RWPE2 (cell line): ENCODE results near the gene FBLN5.

Experiments
- ATAC-seq: fragments of 200-7000 bp; cut with Tn5 transposase; 3 replicates; pipeline ENCODE4 v1.9.1; 2021; ENCODE audit warnings: low read depth
- DNase-seq: peaks from one replicate; pipeline ENCODE4 v3.0.0-alpha.2; 2020; ENCODE audit warnings: low spot score
- H3K27ac ChIP-seq: fragments of 450-650 bp; 2 replicates; pipeline ENCODE4 v1.5.1; 2017; ENCODE audit warnings: mild to moderate bottlenecking; ENCODE audit not compliant: poor library complexity, severe bottlenecking
- H3K27me3 ChIP-seq: fragments of 250-450 bp; sonication (Bioruptor Pico); 2 replicates; pipeline ENCODE4 v1.5.1; 2021; ENCODE audit warnings: mild to moderate bottlenecking, moderate library complexity; ENCODE audit not compliant: insufficient read depth, poor library complexity, severe bottlenecking
- H3K36me3 ChIP-seq: fragments of 250-450 bp; sonication (Bioruptor Pico); 2 replicates; pipeline ENCODE4 v1.5.1; 2020; ENCODE audit warnings: low read depth, mild to moderate bottlenecking, moderate library complexity
- H3K4me1 ChIP-seq: fragments of 250-450 bp; sonication (Bioruptor Pico); 2 replicates; pipeline ENCODE4 v1.5.1; 2021; ENCODE audit warnings: mild to moderate bottlenecking, moderate library complexity; ENCODE audit not compliant: insufficient read depth, poor library complexity, severe bottlenecking
- H3K4me3 ChIP-seq: fragments of 250-450 bp; sonication (Bioruptor Pico); 2 replicates; pipeline ENCODE4 v1.5.1; 2021; ENCODE audit warnings: mild to moderate bottlenecking, moderate library complexity; ENCODE audit not compliant: severe bottlenecking
- H3K9me3 ChIP-seq: fragments of 250-450 bp; sonication (Bioruptor Pico); 2 replicates; pipeline ENCODE4 v1.5.1; 2021; ENCODE audit warnings: mild to moderate bottlenecking, moderate library complexity; ENCODE audit not compliant: severe bottlenecking
- CTCF ChIP-seq: fragments of 450-650 bp; IDR thresholded peaks from one replicate; pipeline ENCODE4 v1.5.1; 2017; ENCODE audit warnings: mild to moderate bottlenecking, moderate library complexity; ENCODE audit not compliant: poor library complexity, severe bottlenecking

Gene FBLN5

GRCh38 chr14:91942128-91942527, 5.4 kb downstream of the FBLN5 start:
- DNase-seq (no peak), ATAC-seq (no peak)
- Histone ChIP-seq H3K4me3 (no peak overlapping the region), H3K4me1 (no peaks in the 10 kb centered on the region), H3K36me3 (no peaks in the 10 kb centered on the region), H3K27ac (no peak overlapping the region), H3K27me3 (peaks cover 9% of the 10 kb centered on the region), H3K9me3 (no peaks in the 10 kb centered on the region)
- TF ChIP-seq CTCF, result no peak

GRCh38 chr14:91940209-91940608, 7.3 kb downstream of the FBLN5 start:
- Histone ChIP-seq H3K4me3 (no peak overlapping the region), H3K9me3 (no peaks in the 10 kb centered on the region), H3K27ac (no peak overlapping the region), H3K36me3 (no peaks in the 10 kb centered on the region), H3K27me3 (no peaks in the 10 kb centered on the region), H3K4me1 (no peaks in the 10 kb centered on the region)
- TF ChIP-seq CTCF, result no peak
- no peak for ATAC-seq
- no peak for DNase-seq

- Histone ChIP-seq H3K4me3 (no peak overlapping the region), H3K4me1 (no peaks in the 10 kb centered on the region), H3K36me3 (no peaks in the 10 kb centered on the region), H3K9me3 (no peaks in the 10 kb centered on the region), H3K27me3 (no peaks in the 10 kb centered on the region), H3K27ac (no peak overlapping the region)
- ATAC-seq (no peak), DNase-seq (no peak)
- TF ChIP-seq CTCF, result no peak
These were observed 11.9 kb downstream of the FBLN5 start for GRCh38 chr14:91935586-91935985.

- no peaks in the 10 kb centered on the region for H3K9me3 ChIP-seq
- no peaks in the 10 kb centered on the region for H3K36me3 ChIP-seq
- H3K27me3 ChIP-seq, result no peaks in the 10 kb centered on the region
- H3K4me1 ChIP-seq, result peaks cover 4% of the 10 kb centered on the region
- H3K4me3 ChIP-seq, result no peak overlapping the region
- DNase-seq (no peak), ATAC-seq (no peak)
- no peak for TF ChIP-seq CTCF
- no peak overlapping the region for H3K27ac ChIP-seq
These were observed 12.8 kb downstream of the FBLN5 start for GRCh38 chr14:91934554-91935285.

GRCh38 chr14:91931478-91932088, 15.9 kb downstream of the FBLN5 start:
- TF ChIP-seq CTCF, result no peak
- DNase-seq, result no peak

More at GRCh38 chr14:91931478-91932088, 15.9 kb downstream of the FBLN5 start:
- peaks cover 11% of the 10 kb centered on the region for H3K4me1 ChIP-seq
- H3K4me3 ChIP-seq, result no peak overlapping the region
- H3K9me3 ChIP-seq, result no peaks in the 10 kb centered on the region
- no peak overlapping the region for H3K27ac ChIP-seq
- no peaks in the 10 kb centered on the region for H3K27me3 ChIP-seq
- no peaks in the 10 kb centered on the region for H3K36me3 ChIP-seq
- no peak for ATAC-seq
